Neuron (in vitro differentiated cells): ENCODE data around the gene METTL23.

Experiments
- H2AFZ ChIP-seq: one replicate; pipeline ENCODE4 v1.6.1; 2013; ENCODE audit warnings: low read depth, mild to moderate bottlenecking, inconsistent platforms, low read length, moderate library complexity
- H3K27me3 ChIP-seq: one replicate; pipeline ENCODE4 v1.6.1; 2013; ENCODE audit warnings: low read length; ENCODE audit not compliant: insufficient read depth
- H3K36me3 ChIP-seq: one replicate; pipeline ENCODE4 v1.6.1; 2013; ENCODE audit warnings: low read length; ENCODE audit not compliant: insufficient read depth
- H3K4me1 ChIP-seq: one replicate; pipeline ENCODE4 v1.6.1; 2013; ENCODE audit warnings: low read length; ENCODE audit not compliant: insufficient read depth
- H3K4me3 ChIP-seq: 2 replicates; pipeline ENCODE4 v1.5.1; 2013; ENCODE audit warnings: mild to moderate bottlenecking, low read length, moderate library complexity
- H3K9me3 ChIP-seq: one replicate; pipeline ENCODE4 v1.6.1; 2013; ENCODE audit warnings: low read length

The METTL23 gene

DNA sequence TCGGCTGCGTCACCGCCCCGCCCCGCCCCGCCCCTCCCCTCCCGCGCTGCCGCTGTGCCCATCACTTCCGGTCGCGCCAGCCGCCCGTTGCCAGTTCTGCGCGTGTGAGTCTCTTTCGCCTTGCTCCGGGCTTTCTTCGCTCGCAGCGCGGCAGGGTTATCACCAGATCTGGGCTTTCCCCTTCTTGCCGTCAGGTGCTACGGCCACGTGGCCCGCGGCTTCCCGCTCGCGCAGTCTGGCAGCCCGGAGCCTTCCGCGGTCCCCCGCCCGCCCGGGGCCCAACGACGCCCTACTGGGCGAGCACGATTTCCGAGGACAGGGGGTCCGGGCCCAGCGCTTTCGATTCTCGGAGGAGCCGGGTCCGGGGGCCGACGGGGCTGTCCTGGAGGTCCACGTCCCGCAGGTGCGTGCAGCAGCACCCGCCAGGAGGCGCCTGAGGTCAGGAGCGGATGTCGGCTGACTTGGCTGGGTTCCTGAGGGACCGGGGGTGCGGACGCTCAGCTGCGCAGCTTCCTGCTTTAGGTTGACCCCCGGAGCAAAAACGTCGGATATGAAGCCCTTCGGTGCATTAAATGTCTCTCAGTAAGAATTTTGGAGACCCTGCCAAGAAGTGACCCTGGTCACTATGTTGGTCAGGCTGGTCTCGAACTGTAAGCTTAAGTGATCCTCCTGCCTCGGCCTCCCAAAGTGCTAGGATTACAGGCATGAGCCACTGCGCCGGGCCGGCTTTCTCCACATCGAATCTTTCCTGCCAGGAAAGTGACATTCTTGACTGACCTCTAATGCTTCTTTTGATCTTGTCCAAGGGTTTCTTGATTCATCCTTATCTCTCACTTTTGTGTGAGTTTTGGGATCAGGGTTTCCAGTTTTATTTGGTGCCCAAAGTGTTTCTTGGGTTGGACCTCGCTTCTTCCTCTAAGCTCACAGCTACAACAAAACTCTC, at the start of gene METTL23:
TSS of gene METTL23 (plus strand) at position 64 of the 943 bp plus-strand sequence. CDS start 2,872 bp downstream, outside the sequence.
- Histone ChIP-seq H3K9me3 (no peaks in the 10 kb centered on the region), H3K27me3 (no peaks in the 10 kb centered on the region), H3K36me3 (peaks cover 26% of the 10 kb centered on the region), H2AFZ (peak within 1 kb of the TSS; percentile 80), H3K4me1 (peaks cover 16% of the 10 kb centered on the region), H3K4me3 (peak within 1 kb of the TSS; percentile 94)

- Histone ChIP-seq H3K36me3 (peaks cover 1% of the 10 kb centered on the region), H2AFZ (no peak overlapping the region), H3K4me3 (no peak overlapping the region), H3K9me3 (no peaks in the 10 kb centered on the region), H3K4me1 (peaks cover 7% of the 10 kb centered on the region), H3K27me3 (no peaks in the 10 kb centered on the region)
Observed at GRCh38 chr17:76677406-76677805, 49.2 kb upstream of the METTL23 start.

- no peak overlapping the region for H3K4me3 ChIP-seq
- H3K27me3 ChIP-seq: no peaks in the 10 kb centered on the region
- H3K9me3 ChIP-seq: no peaks in the 10 kb centered on the region
- H3K4me1 ChIP-seq: peaks cover 9% of the 10 kb centered on the region
- no peak overlapping the region for H2AFZ ChIP-seq
- H3K36me3 ChIP-seq: peaks cover 5% of the 10 kb centered on the region
Observed at GRCh38 chr17:76678330-76678729, 48.3 kb upstream of the METTL23 start.

- Histone ChIP-seq H3K9me3 (no peaks in the 10 kb centered on the region), H3K4me1 (peaks cover 16% of the 10 kb centered on the region), H3K36me3 (peaks cover 5% of the 10 kb centered on the region), H2AFZ (no peak overlapping the region), H3K4me3 (no peak overlapping the region), H3K27me3 (no peaks in the 10 kb centered on the region)
Observed at GRCh38 chr17:76679239-76679638, 47.4 kb upstream of the METTL23 start.

- Histone ChIP-seq H3K36me3 (peaks cover 5% of the 10 kb centered on the region), H3K4me3 (no peak overlapping the region), H2AFZ (no peak overlapping the region)
Observed at GRCh38 chr17:76681222-76682137, 45.2 kb upstream of the METTL23 start.

DNA sequence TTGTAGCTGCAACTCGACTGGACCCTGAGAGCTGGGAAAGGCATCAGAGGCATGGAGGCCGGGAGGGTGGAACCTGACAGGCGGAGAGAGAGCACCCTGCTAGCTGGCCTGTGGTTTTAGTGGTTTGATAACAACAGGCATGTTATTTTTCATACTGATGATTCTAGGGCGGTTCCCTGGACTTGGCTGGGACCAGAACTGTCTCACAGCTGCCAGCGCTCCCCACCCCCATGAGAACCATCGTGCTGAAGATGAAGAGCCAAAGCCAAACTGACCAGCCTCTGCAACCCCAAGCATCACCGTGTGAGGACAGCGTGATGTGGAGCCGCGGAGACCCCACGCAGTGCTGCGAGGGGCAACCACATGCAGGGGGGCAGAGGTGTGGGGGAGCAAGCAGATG, 44.3 kb upstream of the METTL23 start:
- no peak overlapping the region for H3K4me3 ChIP-seq
- peaks cover 5% of the 10 kb centered on the region for H3K36me3 ChIP-seq
- H3K4me1 ChIP-seq: peaks cover 16% of the 10 kb centered on the region
- no peaks in the 10 kb centered on the region for H3K9me3 ChIP-seq
- no peak overlapping the region for H2AFZ ChIP-seq
- no peaks in the 10 kb centered on the region for H3K27me3 ChIP-seq

More at GRCh38 chr17:76681222-76682137, 45.2 kb upstream of the METTL23 start:
- Histone ChIP-seq H3K4me1 (peaks cover 16% of the 10 kb centered on the region), H3K9me3 (no peaks in the 10 kb centered on the region), H3K27me3 (no peaks in the 10 kb centered on the region)

DNA sequence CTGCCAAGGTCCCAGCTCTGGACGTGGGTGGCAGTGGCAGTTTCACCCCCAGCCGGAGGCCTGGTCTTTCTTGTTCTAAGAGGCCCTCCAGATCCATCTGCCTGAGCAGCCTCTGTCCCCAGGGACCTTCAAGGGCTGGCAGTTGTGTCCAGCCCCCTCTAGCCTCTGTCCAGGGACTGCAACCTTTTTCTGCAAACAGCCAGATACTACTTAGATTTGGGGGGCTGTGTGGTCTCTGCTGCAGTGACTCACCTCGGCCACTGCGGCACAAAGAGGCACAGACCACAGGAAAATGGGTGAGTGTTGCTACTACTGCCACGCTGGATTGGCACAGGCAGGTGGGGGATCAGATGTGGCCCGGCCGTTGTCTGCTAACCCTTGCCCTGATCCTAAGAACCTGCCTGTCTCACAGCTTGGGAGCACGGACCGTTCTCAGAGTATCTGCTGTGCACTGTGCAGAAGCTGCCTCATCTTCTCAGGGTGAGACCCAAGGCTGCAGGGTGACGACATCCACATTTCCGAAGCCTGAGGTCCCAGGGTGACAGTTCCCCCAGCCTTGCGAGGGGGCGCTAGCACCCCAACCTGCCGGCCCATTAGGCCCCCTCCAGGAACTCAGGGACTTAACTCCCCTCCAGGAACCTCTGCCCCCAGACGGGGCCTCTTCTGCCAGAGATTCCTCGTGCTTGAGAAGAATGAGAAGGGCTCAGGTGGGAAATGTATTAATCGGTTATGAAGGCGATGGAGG, 43.5 kb upstream of the METTL23 start:
- Histone ChIP-seq H3K27me3 (no peaks in the 10 kb centered on the region), H3K9me3 (no peaks in the 10 kb centered on the region), H3K4me3 (no peak overlapping the region), H3K36me3 (peaks cover 5% of the 10 kb centered on the region), H3K4me1 (peaks cover 20% of the 10 kb centered on the region), H2AFZ (no peak overlapping the region)

DNA sequence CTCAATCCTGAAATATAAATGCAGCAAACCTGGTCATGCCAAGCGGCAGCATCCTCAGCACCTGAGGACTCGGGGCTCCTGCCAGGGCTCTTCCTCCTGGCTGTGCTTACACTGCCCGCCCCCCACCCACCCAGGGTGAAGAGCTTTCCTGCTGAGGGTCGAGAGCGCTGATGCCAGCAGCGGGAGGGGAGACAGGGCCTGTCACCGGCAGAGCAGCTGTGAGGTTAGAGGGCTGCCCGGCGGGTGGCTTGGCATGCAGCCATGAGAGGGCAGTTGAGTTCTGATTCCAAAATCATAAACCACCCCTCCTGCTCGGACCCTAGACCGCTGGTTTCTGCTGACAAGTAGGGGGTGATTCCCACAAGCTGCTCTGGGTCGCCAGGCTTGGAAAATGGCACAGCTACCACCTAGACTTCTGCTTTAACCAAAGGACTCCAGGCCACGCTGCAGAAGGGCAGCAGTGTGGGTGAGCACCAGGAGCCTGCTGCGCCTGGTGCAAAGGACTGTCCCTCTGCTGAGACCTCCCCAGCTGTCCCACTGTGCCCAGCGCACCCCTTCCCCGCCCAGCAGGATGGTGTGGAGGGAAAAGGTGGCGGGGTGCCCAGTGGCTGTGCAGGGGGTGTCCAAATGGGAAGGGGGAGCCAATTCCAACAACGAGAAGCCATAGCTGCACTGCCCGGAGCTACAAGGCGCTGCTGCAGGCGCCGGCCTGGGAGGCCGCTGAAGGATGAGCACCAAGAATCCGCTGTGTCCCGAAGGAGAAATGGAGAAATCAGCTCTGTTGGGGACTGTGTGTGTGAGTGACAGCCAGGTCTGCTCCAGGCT, 42.5 kb upstream of the METTL23 start:
- peaks cover 5% of the 10 kb centered on the region for H3K36me3 ChIP-seq
- no peak overlapping the region for H2AFZ ChIP-seq
- H3K27me3 ChIP-seq: no peaks in the 10 kb centered on the region
- H3K9me3 ChIP-seq: no peaks in the 10 kb centered on the region
- H3K4me1 ChIP-seq: peaks cover 24% of the 10 kb centered on the region
- H3K4me3 ChIP-seq: no peak overlapping the region

DNA sequence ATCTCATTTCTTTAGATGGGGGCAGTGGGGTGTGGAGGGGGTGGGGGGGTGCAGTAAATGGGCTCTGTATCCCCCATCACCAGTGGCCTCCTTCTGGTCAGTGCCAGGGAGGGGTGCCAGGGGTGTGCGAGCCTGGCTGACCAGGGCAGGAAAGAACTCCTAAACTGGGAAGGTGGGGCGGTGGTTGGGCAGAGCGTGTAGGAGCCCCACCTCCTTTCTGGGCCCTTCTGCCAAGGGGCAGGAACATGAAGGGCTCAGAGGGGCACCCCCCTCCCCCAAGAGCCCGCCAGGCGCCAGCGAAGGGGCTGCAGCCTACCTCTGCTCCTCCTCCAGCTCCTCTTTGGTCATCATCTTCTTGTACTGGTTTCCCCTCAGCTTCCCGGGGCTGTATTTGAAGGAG, 41.9 kb upstream of the METTL23 start:
- H3K36me3 ChIP-seq: peaks cover 5% of the 10 kb centered on the region
- H3K9me3 ChIP-seq: no peaks in the 10 kb centered on the region
- H3K4me3 ChIP-seq: no peak overlapping the region
- H3K4me1 ChIP-seq: peaks cover 24% of the 10 kb centered on the region
- no peak overlapping the region for H2AFZ ChIP-seq
- no peaks in the 10 kb centered on the region for H3K27me3 ChIP-seq

GRCh38 chr17:76685366-76685765, 41.3 kb upstream of the METTL23 start:
- H2AFZ ChIP-seq: no peak overlapping the region
- H3K27me3 ChIP-seq: no peaks in the 10 kb centered on the region
- H3K36me3 ChIP-seq: peaks cover 5% of the 10 kb centered on the region
- H3K4me1 ChIP-seq: peaks cover 24% of the 10 kb centered on the region
- H3K9me3 ChIP-seq: no peaks in the 10 kb centered on the region
- no peak overlapping the region for H3K4me3 ChIP-seq

DNA sequence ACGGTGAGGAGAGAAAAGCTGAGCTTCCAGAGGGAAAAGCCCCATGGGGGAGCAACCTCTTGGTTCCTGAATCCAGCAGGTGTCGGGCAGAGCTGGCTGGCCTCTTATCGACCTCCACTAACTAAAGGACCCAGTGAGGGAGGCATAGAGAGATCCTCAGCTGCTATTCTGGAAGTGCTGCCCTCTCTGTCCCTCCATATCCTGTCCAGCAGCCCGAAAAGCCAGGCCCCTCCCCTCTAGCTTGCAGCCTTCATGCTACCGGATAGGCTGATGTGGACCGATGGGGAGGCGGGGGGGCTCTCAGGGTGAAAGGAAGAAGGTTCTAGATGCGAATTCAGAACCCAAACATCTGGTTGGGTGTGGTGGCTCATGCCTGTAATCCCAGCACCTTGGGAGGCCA, 40.8 kb upstream of the METTL23 start:
- Histone ChIP-seq H3K4me3 (no peak overlapping the region), H3K9me3 (no peaks in the 10 kb centered on the region), H2AFZ (no peak overlapping the region), H3K27me3 (no peaks in the 10 kb centered on the region), H3K4me1 (peaks cover 24% of the 10 kb centered on the region), H3K36me3 (peaks cover 5% of the 10 kb centered on the region)
